H1 (cell line): ENCODE data around the gene PLCB3.

Source experiments
- BRCA1 ChIP-seq: IDR thresholded peaks from 2 replicates; pipeline ENCODE4 v1.6.1; 2012; ENCODE audit warnings: low read depth, low read length, improper control_type of control experiment
- CBX8 ChIP-seq: fragments of 300-800, 300-1000 bp; sonication (generic); IDR thresholded peaks from 2 replicates; pipeline ENCODE4 v1.7.1; 2016; ENCODE audit warnings: low read depth, low read length, borderline replicate concordance
- CEBPB ChIP-seq: IDR thresholded peaks from 2 replicates; pipeline ENCODE4 v1.6.1; 2012; ENCODE audit warnings: low read depth, low read length
- EZH2 ChIP-seq: fragments of 200-600 bp; sonication (generic); IDR thresholded peaks from 2 replicates; pipeline ENCODE4 v1.7.1; 2012; ENCODE audit warnings: low read depth, mild to moderate bottlenecking, moderate library complexity, low read length, inconsistent platforms; ENCODE audit not compliant: severe bottlenecking
- FOSL1 ChIP-seq: IDR thresholded peaks from 2 replicates; pipeline ENCODE4 v1.6.1; 2011; ENCODE audit warnings: mild to moderate bottlenecking, low read depth, low read length, moderate library complexity; ENCODE audit not compliant: insufficient read depth
- GTF2F1 ChIP-seq: IDR thresholded peaks from 2 replicates; pipeline ENCODE4 v1.6.1; 2012; ENCODE audit warnings: low read depth, low read length, improper control_type of control experiment, borderline replicate concordance
- JUN ChIP-seq: IDR thresholded peaks from 2 replicates; pipeline ENCODE4 v1.6.1; 2011; ENCODE audit warnings: low read depth, mild to moderate bottlenecking, improper control_type of control experiment, low read length
- SP2 ChIP-seq: IDR thresholded peaks from 2 replicates; pipeline ENCODE4 v1.6.1; 2012; ENCODE audit warnings: mild to moderate bottlenecking, low read length, inconsistent platforms
- TF ChIP-seq, protein P1 (sequence below), 3 experiments: IDR thresholded peaks; 1 replicate in 2 of 3; 2 replicates in 1 of 3; pipeline versions ENCODE4 v1.5.1 to v1.6.1; 2011; ENCODE audit warnings: low read length in 3 of 3, mild to moderate bottlenecking in 3 of 3, inconsistent platforms in 2 of 3, low read depth in 1 of 3, moderate library complexity in 1 of 3; ENCODE audit not compliant: insufficient read depth in 1 of 3; ENCODE audit errors: control extremely low read depth in 1 of 3
- TF ChIP-seq, protein P2 (sequence below): IDR thresholded peaks from 2 replicates; pipeline ENCODE4 v1.6.1; 2011; ENCODE audit warnings: low read depth, mild to moderate bottlenecking, low read length; ENCODE audit not compliant: insufficient read depth
- TF ChIP-seq, protein P3 (sequence below): IDR thresholded peaks from 2 replicates; pipeline ENCODE4 v1.6.1; 2012; ENCODE audit warnings: inconsistent platforms

DNA sequence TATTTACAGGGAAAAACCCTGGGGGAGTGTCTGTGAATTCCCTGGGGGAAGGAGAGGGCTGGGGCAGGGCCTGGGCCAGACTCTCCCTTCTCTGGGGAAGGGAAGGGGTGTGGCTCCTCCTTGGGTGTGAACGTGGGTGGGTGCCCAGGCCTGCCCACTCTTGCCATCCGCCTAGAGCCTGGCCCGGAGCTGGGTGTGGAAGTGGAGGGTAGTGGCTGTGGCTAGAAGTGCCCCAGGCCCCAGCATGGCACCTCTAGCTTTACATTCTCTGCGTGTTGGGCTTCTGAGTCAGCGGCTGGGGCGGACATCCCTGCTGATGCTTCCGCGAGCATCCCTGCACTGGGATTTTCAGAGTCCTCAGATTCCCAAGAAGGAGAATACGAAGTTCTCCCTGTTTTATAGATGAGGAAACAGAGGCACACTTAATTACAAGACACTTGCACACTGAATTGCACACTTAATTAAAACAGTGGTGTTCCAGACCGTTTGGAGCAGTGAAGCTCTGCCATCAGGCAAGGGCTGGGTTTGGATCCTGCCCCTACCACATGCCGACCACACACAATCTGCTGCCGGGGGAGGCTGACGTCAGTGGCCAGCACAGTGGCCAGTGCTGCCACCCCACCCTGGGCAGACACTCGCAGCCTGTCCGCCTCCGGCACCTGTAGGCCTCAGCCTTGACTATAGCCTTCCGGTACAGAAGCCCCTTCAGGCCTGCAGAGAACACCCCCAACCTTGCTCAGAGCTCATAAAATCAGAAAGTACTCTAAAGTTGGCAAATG is 25.5 kb downstream of the PLCB3 start:
- TF ChIP-seq FOSL1, result no peak
- no peak for TF ChIP-seq SP2
- no peak for TF ChIP-seq GTF2F1
- TF ChIP-seq EZH2, result no peak
- no peak for TF ChIP-seq JUN
- TF ChIP-seq, protein P1, sequence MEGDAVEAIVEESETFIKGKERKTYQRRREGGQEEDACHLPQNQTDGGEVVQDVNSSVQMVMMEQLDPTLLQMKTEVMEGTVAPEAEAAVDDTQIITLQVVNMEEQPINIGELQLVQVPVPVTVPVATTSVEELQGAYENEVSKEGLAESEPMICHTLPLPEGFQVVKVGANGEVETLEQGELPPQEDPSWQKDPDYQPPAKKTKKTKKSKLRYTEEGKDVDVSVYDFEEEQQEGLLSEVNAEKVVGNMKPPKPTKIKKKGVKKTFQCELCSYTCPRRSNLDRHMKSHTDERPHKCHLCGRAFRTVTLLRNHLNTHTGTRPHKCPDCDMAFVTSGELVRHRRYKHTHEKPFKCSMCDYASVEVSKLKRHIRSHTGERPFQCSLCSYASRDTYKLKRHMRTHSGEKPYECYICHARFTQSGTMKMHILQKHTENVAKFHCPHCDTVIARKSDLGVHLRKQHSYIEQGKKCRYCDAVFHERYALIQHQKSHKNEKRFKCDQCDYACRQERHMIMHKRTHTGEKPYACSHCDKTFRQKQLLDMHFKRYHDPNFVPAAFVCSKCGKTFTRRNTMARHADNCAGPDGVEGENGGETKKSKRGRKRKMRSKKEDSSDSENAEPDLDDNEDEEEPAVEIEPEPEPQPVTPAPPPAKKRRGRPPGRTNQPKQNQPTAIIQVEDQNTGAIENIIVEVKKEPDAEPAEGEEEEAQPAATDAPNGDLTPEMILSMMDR (IDR thresholded peaks at IDR 0.05; ENCODE audit: control extremely low read depth in 1 of 3, insufficient read depth in 1 of 3, low read depth in 1 of 3, low read length in 3 of 3), result no peak
- no peak for TF ChIP-seq BRCA1
- TF ChIP-seq, protein P2, sequence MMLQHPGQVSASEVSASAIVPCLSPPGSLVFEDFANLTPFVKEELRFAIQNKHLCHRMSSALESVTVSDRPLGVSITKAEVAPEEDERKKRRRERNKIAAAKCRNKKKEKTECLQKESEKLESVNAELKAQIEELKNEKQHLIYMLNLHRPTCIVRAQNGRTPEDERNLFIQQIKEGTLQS, result no peak
- no peak for TF ChIP-seq CEBPB
- no peak for TF ChIP-seq CBX8
- TF ChIP-seq, protein P3, sequence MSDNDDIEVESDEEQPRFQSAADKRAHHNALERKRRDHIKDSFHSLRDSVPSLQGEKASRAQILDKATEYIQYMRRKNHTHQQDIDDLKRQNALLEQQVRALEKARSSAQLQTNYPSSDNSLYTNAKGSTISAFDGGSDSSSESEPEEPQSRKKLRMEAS, result no peak
